Measurements from ENCODE around the gene OR5AS1.
"Not testable (repeated sequence)": the region's sequence is repeated elsewhere in the genome, so short reads cannot be mapped to it uniquely, and the experiment has no call there.

- not testable (repeated sequence) for TF ChIP-seq SMARCA4 (IDR thresholded peaks at IDR 0.05); ZFP30 (CRISPR knock-in tag; IDR thresholded peaks at IDR 0.05; ENCODE audit: borderline replicate concordance); POLR2A (conservative IDR thresholded peaks at IDR 0.05); ZNF274 (IDR thresholded peaks at IDR 0.05; ENCODE audit: borderline replicate concordance, low read depth, low read length); CHCHD3 (CRISPR knock-in tag; IDR thresholded peaks at IDR 0.05); CBFA2T3 (IDR thresholded peaks at IDR 0.05); RNF219 (CRISPR knock-in tag; IDR thresholded peaks at IDR 0.05); EP300 (IDR thresholded peaks at IDR 0.05; ENCODE audit: low read length); RERE (CRISPR knock-in tag; IDR thresholded peaks at IDR 0.05; ENCODE audit: borderline replicate concordance); HDAC2 (IDR thresholded peaks at IDR 0.05); CTCF (IDR thresholded peaks at IDR 0.05 in 2 of 3, conservative IDR thresholded peaks at IDR 0.05 in 1 of 3; ENCODE audit: insufficient read depth in 2 of 3, low read depth in 1 of 3, low read length in 3 of 3)
These were observed 28.9 kb downstream of the OR5AS1 start for GRCh38 chr11:56056366-56056765.

Data from K562 (cell line).